GM23338 (cell line): ENCODE measurements around the gene BNIPL. TPM values are rescaled to one million over a fixed set of nuclear protein-coding genes. Genes with fewer than 3 reads are reported as not detected.

Experiments used
- ATAC-seq: fragments of 200-7000 bp; cut with Tn5 transposase; 3 replicates; pipeline ENCODE4 v1.9.1; 2020
- DNase-seq: peaks from one replicate; pipeline ENCODE4 v3.0.0-alpha.2; 2015; ENCODE audit warnings: low spot score
- H2AFZ ChIP-seq: fragments of 200-600 bp; sonication (generic); 2 replicates; pipeline ENCODE4 v1.8.0; 2016; ENCODE audit warnings: antibody characterized with exemption, mild to moderate bottlenecking, moderate library complexity
- H3F3A ChIP-seq: fragments of 200-600 bp; sonication (generic); replicated peaks from 2 replicates; pipeline ENCODE4 v1.8.0; 2017; ENCODE audit warnings: antibody characterized with exemption, mixed run types, low read depth
- H3K27ac ChIP-seq: fragments of 200-600 bp; sonication (generic); 2 replicates; pipeline ENCODE4 v1.6.1; 2016; ENCODE audit warnings: low read depth
- H3K27me3 ChIP-seq: fragments of 200-600 bp; sonication (generic); 2 replicates; pipeline ENCODE4 v1.8.0; 2016; ENCODE audit warnings: mild to moderate bottlenecking, mixed run types, moderate library complexity; ENCODE audit not compliant: insufficient read depth
- H3K36me3 ChIP-seq: fragments of 200-600 bp; sonication (generic); 2 replicates; pipeline ENCODE4 v1.8.0; 2016; ENCODE audit warnings: mild to moderate bottlenecking; ENCODE audit not compliant: insufficient read depth
- H3K4me1 ChIP-seq: fragments of 200-600 bp; sonication (generic); 2 replicates; pipeline ENCODE4 v1.8.0; 2016; ENCODE audit warnings: mild to moderate bottlenecking, moderate library complexity; ENCODE audit not compliant: insufficient read depth
- H3K4me2 ChIP-seq: fragments of 200-600 bp; sonication (generic); 2 replicates; pipeline ENCODE4 v1.7.1; 2017; ENCODE audit warnings: mixed run types
- H3K4me3 ChIP-seq: fragments of 200-600 bp; sonication (generic); 2 replicates; pipeline ENCODE4 v1.6.1; 2016; ENCODE audit warnings: mixed run types
- H3K79me2 ChIP-seq: fragments of 200-600 bp; sonication (generic); replicated peaks from 2 replicates; pipeline ENCODE4 v1.8.0; 2017; ENCODE audit warnings: mild to moderate bottlenecking; ENCODE audit not compliant: insufficient read depth
- H3K9me2 ChIP-seq: fragments of 200-600 bp; sonication (generic); 2 replicates; pipeline ENCODE4 v1.8.0; 2017; ENCODE audit not compliant: insufficient read depth
- H4K20me1 ChIP-seq: fragments of 200-600 bp; sonication (generic); replicated peaks from 2 replicates; pipeline ENCODE4 v1.8.0; 2017; ENCODE audit warnings: mild to moderate bottlenecking; ENCODE audit not compliant: insufficient read depth
- H3K27ac Mint-ChIP-seq: 2 replicates; pipeline ENCODE4 v1.8.0; 2020; ENCODE audit warnings: inconsistent platforms, mild to moderate bottlenecking, moderate library complexity, mixed read lengths
- H3K27me3 Mint-ChIP-seq: 3 replicates; pipeline ENCODE4 v1.8.0; 2022; ENCODE audit warnings: low read depth, mild to moderate bottlenecking, moderate library complexity, mixed read lengths, inconsistent platforms; ENCODE audit not compliant: insufficient read depth, poor library complexity
- H3K36me3 Mint-ChIP-seq: 3 replicates; pipeline ENCODE4 v1.8.0; 2021; ENCODE audit warnings: low read depth, mild to moderate bottlenecking, inconsistent platforms, moderate library complexity, mixed read lengths
- H3K4me1 Mint-ChIP-seq: 3 replicates; pipeline ENCODE4 v1.8.0; 2020; ENCODE audit warnings: mild to moderate bottlenecking, inconsistent platforms, mixed read lengths
- H3K4me3 Mint-ChIP-seq: 3 replicates; pipeline ENCODE4 v1.8.0; 2021; ENCODE audit warnings: moderate library complexity, mild to moderate bottlenecking, inconsistent platforms, mixed read lengths
- H3K9me3 Mint-ChIP-seq: 3 replicates; pipeline ENCODE4 v1.8.0; 2020; ENCODE audit warnings: moderate library complexity, mild to moderate bottlenecking, inconsistent platforms, mixed read lengths
- CREB1 ChIP-seq: fragments of 250-450 bp; sonication (Bioruptor Pico); IDR thresholded peaks from 2 replicates; pipeline ENCODE4 v1.5.0; 2020; ENCODE audit warnings: low read depth, mild to moderate bottlenecking, moderate library complexity
- CTCF ChIP-seq, 2 experiments: fragments of 200-600 bp in 1 of 2; sonication (generic) in 1 of 2; conservative IDR thresholded peaks; 2 replicates each; pipeline versions ENCODE4 v1.5.1 to v1.6.1; 2016 to 2017; ENCODE audit warnings: antibody characterized with exemption in 2 of 2, low read depth in 2 of 2, mild to moderate bottlenecking in 2 of 2, moderate library complexity in 1 of 2
- ETS1 ChIP-seq: IDR thresholded peaks from 2 replicates; pipeline ENCODE4 v1.6.1; 2016; ENCODE audit warnings: antibody characterized with exemption
- NANOG ChIP-seq: IDR thresholded peaks from 2 replicates; pipeline ENCODE4 v1.6.1; 2016; ENCODE audit warnings: antibody characterized with exemption, borderline replicate concordance
- POLR2AphosphoS5 ChIP-seq: IDR thresholded peaks from 2 replicates; pipeline ENCODE4 v1.6.1; 2016; ENCODE audit warnings: antibody characterized with exemption, low read depth
- REST ChIP-seq: IDR thresholded peaks from one replicate; pipeline ENCODE4 v1.6.1; 2018; ENCODE audit warnings: antibody characterized with exemption; ENCODE audit not compliant: unreplicated experiment
- ZNF114 ChIP-seq: fragments of 250-450 bp; sonication (Bioruptor Pico); IDR thresholded peaks from 2 replicates; pipeline ENCODE4 v1.5.0; 2020; ENCODE audit warnings: mild to moderate bottlenecking, moderate library complexity
- ZNF462 ChIP-seq: fragments of 250-450 bp; sonication (Bioruptor Pico); IDR thresholded peaks from 2 replicates; pipeline ENCODE4 v1.5.0; 2020; ENCODE audit warnings: mild to moderate bottlenecking, moderate library complexity
- polyA plus RNA-seq: library from polyadenylated mRNA; unstranded; fragments of >200 nt; fragmentation: Nextera tagmentation; extraction: Ambion mirVana; gene quantifications from 2 replicates; pipeline ENCODE4 v1.2.1, GENCODE V29; 2016
- total RNA-seq: library from RNA; depleted of rRNA; stranded (reverse); fragments of >200 nt; shearing (Covaris generic); gene quantifications from 2 replicates; pipeline ENCODE4 v1.2.3, GENCODE V29; 2014

The BNIPL gene
- total and polyA plus RNA-seq, 2 experiments from 2014 or later, result 0.91 to 1.2 TPM

GRCh38 chr1:151010346-151010726, 26.1 kb upstream of the BNIPL start:
- Histone ChIP-seq H3K27me3 (no peaks in the 10 kb centered on the region), H3K79me2 (peaks cover 15% of the 10 kb centered on the region), H2AFZ (no peak overlapping the region), H3K9me2 (no peaks in the 10 kb centered on the region), H3K4me1 (peaks cover 19% of the 10 kb centered on the region), H3K36me3 (no peaks in the 10 kb centered on the region), H3K4me3 (no peak overlapping the region), H4K20me1 (no peaks in the 10 kb centered on the region; the same call in 1 of the 2 replicates), H3F3A (peaks cover 13% of the 10 kb centered on the region; the same call in 1 of the 2 replicates), H3K27ac (no peak overlapping the region), H3K4me2 (no peak overlapping the region)
- Mint-ChIP-seq H3K4me3 (no peak overlapping the region), H3K27ac (no peak overlapping the region), H3K36me3 (no peaks in the 10 kb centered on the region; the same call in 2 of the 3 replicates), H3K27me3 (peaks cover 16% of the 10 kb centered on the region), H3K9me3 (no peaks in the 10 kb centered on the region), H3K4me1 (peaks cover 35% of the 10 kb centered on the region)
- DNase-seq (no peak), ATAC-seq (no peak)
- TF ChIP-seq ETS1 (no peak), POLR2AphosphoS5 (no peak), CTCF (conservative IDR thresholded peaks at IDR 0.05; ENCODE audit: low read depth in 2 of 2) (no peak), REST (no peak), ZNF114 (no peak), ZNF462 (CRISPR knock-in tag) (no peak), NANOG (no peak), CREB1 (CRISPR knock-in tag) (no peak)
